Keratinocyte (primary cell): Measurements from ENCODE around the gene RNF152.

Experiments used
- CTCF ChIP-seq, 3 experiments: IDR thresholded peaks in 1 of 3; conservative IDR thresholded peaks in 1 of 3; optimal IDR thresholded peaks in 1 of 3; 2 replicates in 2 of 3; 3 replicates in 1 of 3; pipeline versions ENCODE3 to v1.5.1; 2011; ENCODE audit warnings: low read length in 3 of 3, mild to moderate bottlenecking in 3 of 3, moderate library complexity in 2 of 3, control low read depth in 1 of 3, inconsistent platforms in 1 of 3; ENCODE audit not compliant: insufficient read depth in 2 of 3; ENCODE audit errors: extremely low read depth in 1 of 3
- EZH2 ChIP-seq: IDR thresholded peaks from one replicate; pipeline ENCODE4 v1.6.1; 2012; ENCODE audit warnings: inconsistent platforms, mild to moderate bottlenecking, low read length, moderate library complexity

- TF ChIP-seq CTCF (optimal IDR thresholded peaks at IDR 0.05 in 1 of 3, IDR thresholded peaks at IDR 0.05 in 1 of 3, conservative IDR thresholded peaks at IDR 0.05 in 1 of 3; ENCODE audit: extremely low read depth in 1 of 3, insufficient read depth in 2 of 3, low read length in 3 of 3) (no peak), EZH2 (no peak)
These were observed 4.2 kb downstream of the RNF152 start for GRCh38 chr18:61888622-61889021.
